ENCODE measurements around the gene HOXC10. TPM values are rescaled to one million over a fixed set of nuclear protein-coding genes. Genes with fewer than 3 reads are reported as not detected.

HOXC10 gene
- total RNA-seq, 6 donors from 2014 or later, result not detected

DNA sequence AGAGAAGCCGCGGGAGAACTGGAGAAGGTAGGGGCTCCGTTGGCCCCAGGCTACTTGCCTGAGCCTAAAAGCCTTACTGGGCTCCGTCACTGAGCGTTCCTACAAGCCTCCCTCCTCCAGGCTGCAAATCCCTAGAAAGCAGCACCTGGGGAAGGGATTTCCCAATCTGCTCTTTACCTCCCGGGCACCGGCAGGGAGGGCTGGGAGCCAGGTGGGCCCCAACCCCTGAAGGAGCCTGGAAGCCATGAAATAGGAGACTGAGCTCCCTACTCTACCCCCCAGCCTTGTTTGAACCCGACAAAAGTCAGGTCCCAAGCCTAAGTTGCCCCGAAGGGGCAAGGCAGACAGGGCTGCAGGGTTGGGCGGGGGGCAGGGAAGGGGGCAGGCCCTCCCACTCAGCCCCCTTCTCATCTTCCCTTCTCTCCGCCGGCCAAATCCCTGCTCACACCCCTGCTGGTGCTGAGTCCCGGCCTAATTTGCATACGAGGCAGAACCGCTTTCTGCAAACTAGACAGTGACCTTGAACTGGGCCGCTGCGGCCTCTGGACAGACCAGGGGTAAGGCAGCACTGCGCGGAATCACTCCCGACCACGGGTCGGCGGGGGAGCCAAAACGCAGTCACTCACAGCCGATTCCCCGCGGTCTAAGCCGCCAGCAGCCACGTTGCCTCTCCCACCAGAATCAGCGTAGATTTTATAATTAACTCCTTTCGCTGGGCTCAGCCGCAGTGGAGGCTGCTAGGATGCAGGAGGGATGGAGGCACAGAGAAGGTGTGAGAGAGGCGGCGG lies 34.0 kb upstream of the HOXC10 start:
- H3K4me1 ChIP-seq, result peaks cover 0 to 33% (median 3%) of the 10 kb centered on the region in 4 donors
- H3K36me3 ChIP-seq, result no peaks in the 10 kb centered on the region
- H3K9me3 ChIP-seq, result no peaks in the 10 kb centered on the region
- peak in 1 of 2 donors; percentile 46 for DNase-seq
- 3 to 6% methylated on average over 13 to 34 of the region's 34 CpGs for WGBS, 2 donors
- H3K27ac ChIP-seq, result no peak overlapping the region
- TF ChIP-seq, protein P1, sequence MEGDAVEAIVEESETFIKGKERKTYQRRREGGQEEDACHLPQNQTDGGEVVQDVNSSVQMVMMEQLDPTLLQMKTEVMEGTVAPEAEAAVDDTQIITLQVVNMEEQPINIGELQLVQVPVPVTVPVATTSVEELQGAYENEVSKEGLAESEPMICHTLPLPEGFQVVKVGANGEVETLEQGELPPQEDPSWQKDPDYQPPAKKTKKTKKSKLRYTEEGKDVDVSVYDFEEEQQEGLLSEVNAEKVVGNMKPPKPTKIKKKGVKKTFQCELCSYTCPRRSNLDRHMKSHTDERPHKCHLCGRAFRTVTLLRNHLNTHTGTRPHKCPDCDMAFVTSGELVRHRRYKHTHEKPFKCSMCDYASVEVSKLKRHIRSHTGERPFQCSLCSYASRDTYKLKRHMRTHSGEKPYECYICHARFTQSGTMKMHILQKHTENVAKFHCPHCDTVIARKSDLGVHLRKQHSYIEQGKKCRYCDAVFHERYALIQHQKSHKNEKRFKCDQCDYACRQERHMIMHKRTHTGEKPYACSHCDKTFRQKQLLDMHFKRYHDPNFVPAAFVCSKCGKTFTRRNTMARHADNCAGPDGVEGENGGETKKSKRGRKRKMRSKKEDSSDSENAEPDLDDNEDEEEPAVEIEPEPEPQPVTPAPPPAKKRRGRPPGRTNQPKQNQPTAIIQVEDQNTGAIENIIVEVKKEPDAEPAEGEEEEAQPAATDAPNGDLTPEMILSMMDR (IDR thresholded peaks at IDR 0.05), result no peak
- TF ChIP-seq EP300 (IDR thresholded peaks at IDR 0.05) (no peak), POLR2A (IDR thresholded peaks at IDR 0.05) (no peak), POLR2AphosphoS5 (IDR thresholded peaks at IDR 0.05) (no peak)
- H3K27me3 ChIP-seq, result peaks cover 1 to 82% (median 45%) of the 10 kb centered on the region in 4 donors
- ATAC-seq (ENCODE audit: low FRiP score in 2 of 2), result no peak
- H3K4me3 ChIP-seq, result no peak overlapping the region

DNA sequence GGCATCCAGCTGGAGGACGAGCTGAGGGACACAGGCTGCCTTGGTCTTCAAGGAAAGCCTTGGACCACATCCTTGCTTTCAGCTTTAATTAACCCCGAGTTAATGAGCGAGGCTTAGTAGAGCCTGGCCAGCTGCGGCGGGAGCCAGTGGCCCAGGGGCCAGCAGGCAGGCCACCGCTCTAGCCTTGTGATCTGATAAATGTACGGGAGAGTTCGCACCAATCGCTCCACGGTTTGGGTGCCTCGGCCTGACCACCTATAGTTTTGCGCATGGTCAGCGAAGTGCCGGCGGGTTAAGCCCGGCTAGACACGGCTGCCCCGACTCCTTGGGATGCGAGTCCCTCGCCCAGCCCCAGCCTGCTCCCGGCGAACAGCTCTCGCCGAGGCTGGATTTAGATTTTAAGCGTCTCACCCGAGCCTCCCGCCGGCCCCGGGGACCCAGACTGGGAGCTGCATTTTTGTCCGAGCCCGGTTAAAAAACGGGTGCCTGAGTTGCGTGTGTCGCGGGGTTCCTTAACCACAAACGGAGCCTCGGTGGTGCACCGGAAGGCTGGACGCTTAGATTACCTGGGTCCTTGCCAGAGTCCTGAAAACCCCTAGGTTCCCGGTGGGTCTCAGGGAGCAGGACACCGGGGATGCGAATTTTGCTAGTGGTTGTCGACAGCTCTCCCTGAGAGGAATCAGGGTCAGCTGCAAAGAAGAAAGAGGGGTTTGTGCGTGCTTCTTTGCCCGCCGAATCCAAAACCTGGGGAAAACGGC lies 33.2 kb upstream of the HOXC10 start:
- ATAC-seq (ENCODE audit: low FRiP score in 2 of 2) (no peak), DNase-seq (peak in 1 of 2 donors; percentile 64)
- Histone ChIP-seq H3K4me1 (peaks cover 0 to 33% (median 3%) of the 10 kb centered on the region in 4 donors), H3K27ac (no peak overlapping the region), H3K9me3 (no peaks in the 10 kb centered on the region), H3K4me3 (no peak overlapping the region), H3K27me3 (peaks cover 0 to 83% (median 50%) of the 10 kb centered on the region in 4 donors), H3K36me3 (no peaks in the 10 kb centered on the region)
- 4 to 6% methylated on average over 13 to 35 of the region's 47 CpGs for WGBS, 2 donors
- TF ChIP-seq POLR2A (IDR thresholded peaks at IDR 0.05) (no peak), POLR2AphosphoS5 (IDR thresholded peaks at IDR 0.05) (no peak), EP300 (IDR thresholded peaks at IDR 0.05) (no peak)
- TF ChIP-seq, protein P1 (IDR thresholded peaks at IDR 0.05), result no peak

DNA sequence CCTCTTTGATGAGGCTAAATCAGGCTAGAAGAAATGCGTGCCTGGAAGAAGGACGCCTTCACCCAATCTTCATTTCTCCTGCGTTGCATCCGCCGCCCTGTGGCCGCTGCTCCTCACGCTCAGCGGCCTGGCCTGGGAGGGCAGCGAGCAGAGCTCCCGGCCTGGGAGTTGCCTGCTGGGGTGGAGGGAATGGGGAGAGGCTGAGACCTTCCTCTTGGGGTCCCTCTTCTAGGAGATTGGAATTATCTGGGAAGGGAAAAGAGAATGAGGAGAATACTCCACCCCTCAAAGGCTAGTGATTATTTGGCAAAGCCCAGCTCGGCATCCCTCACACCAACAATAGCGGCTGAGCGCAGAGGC lies 32.6 kb upstream of the HOXC10 start:
- no peaks in the 10 kb centered on the region for H3K9me3 ChIP-seq
- no peak overlapping the region for H3K4me3 ChIP-seq
- no peaks in the 10 kb centered on the region for H3K36me3 ChIP-seq
- H3K27ac ChIP-seq, result no peak overlapping the region
- TF ChIP-seq EP300 (IDR thresholded peaks at IDR 0.05) (no peak), POLR2AphosphoS5 (IDR thresholded peaks at IDR 0.05) (no peak), POLR2A (IDR thresholded peaks at IDR 0.05) (no peak)
- TF ChIP-seq, protein P1 (IDR thresholded peaks at IDR 0.05), result no peak
- peaks cover 0 to 86% (median 54%) of the 10 kb centered on the region in 4 donors for H3K27me3 ChIP-seq
- WGBS, 2 donors, result 3 to 12% methylated on average over 13 of the region's 13 CpGs
- no peak for ATAC-seq (ENCODE audit: low FRiP score in 2 of 2)
- DNase-seq, result peak in 1 of 2 donors; percentile 71
- H3K4me1 ChIP-seq, result peaks cover 0 to 33% (median 3%) of the 10 kb centered on the region in 4 donors

GRCh38 chr12:53952871-53953734 lies 31.8 kb upstream of the HOXC10 start:
- Histone ChIP-seq H3K27me3 (peaks cover 0 to 91% (median 58%) of the 10 kb centered on the region in 4 donors), H3K36me3 (no peaks in the 10 kb centered on the region), H3K9me3 (no peaks in the 10 kb centered on the region), H3K4me1 (peaks cover 0 to 33% (median 3%) of the 10 kb centered on the region in 4 donors), H3K27ac (no peak overlapping the region), H3K4me3 (no peak overlapping the region)
- DNase-seq (peak in 1 of 2 donors; percentile 83), ATAC-seq (ENCODE audit: low FRiP score in 2 of 2) (no peak)
- 7% methylated on average over 17 to 36 of the region's 38 CpGs for WGBS, 2 donors
- TF ChIP-seq POLR2A (IDR thresholded peaks at IDR 0.05), result no peak
- TF ChIP-seq, protein P1 (IDR thresholded peaks at IDR 0.05), result no peak
- no peak for TF ChIP-seq POLR2AphosphoS5 (IDR thresholded peaks at IDR 0.05)
- TF ChIP-seq EP300 (IDR thresholded peaks at IDR 0.05), result no peak
